Measurements from ENCODE around the gene BAX. TPM values are rescaled to one million over a fixed set of nuclear protein-coding genes. Genes with fewer than 3 reads are reported as not detected.

BAX gene
- total RNA-seq, result 116 and 123 TPM in 2 replicates

GRCh38 chr19:48954595-48955307, at the start of gene BAX:
Gene BAX (plus strand): TSS chr19:48954875. CDS start chr19:48954929, 54 bp downstream.

GRCh38 chr19:48933382-48933932, 21.2 kb upstream of the BAX start, which contains the start of gene DHDH:
Gene DHDH (plus strand): TSS chr19:48933699. CDS start chr19:48933722, 23 bp downstream.

GRCh38 chr19:48965040-48965805, 10.5 kb downstream of the BAX start, which contains the start of gene FTL:
Gene FTL (plus strand): TSS chr19:48965309. CDS start chr19:48965508, 199 bp downstream.

GRCh38 chr19:48993175-48994034, 38.7 kb downstream of the BAX start, which contains the start of the genes GYS1 and RUVBL2:
Gene GYS1 (minus strand): TSS chr19:48993309. CDS start chr19:48993112, 197 bp downstream.
Gene RUVBL2 (plus strand): TSS chr19:48993887. CDS start chr19:48993912, 25 bp downstream.

Other genes starting within 250 kb of the BAX start
- 0.55 and 0.59 TPM in 2 replicates for gene MAMSTR, start 235.2 kb upstream of the BAX start, total RNA-seq
- gene RASIP1, start 214.3 kb upstream of the BAX start, total RNA-seq, result 0.74 and 0.89 TPM in 2 replicates
- under 0.01 TPM in 1 of 2 replicates, not detected in the other for gene IZUMO1, start 208.0 kb upstream of the BAX start, total RNA-seq
- gene FUT1, start 202.2 kb upstream of the BAX start, total RNA-seq, result 0.28 and 0.30 TPM in 2 replicates
- gene FGF21, start 199.4 kb upstream of the BAX start, total RNA-seq, result not detected in 2 replicates
- 17.8 and 34.5 TPM in 2 replicates for gene BCAT2, start 143.8 kb upstream of the BAX start, total RNA-seq
- 5.5 and 19.0 TPM in 2 replicates for gene HSD17B14, start 118.4 kb upstream of the BAX start, total RNA-seq
- 4.2 and 6.6 TPM in 2 replicates for gene PLEKHA4, start 86.3 kb upstream of the BAX start, total RNA-seq
- 47.0 and 52.0 TPM in 2 replicates for gene PPP1R15A, start 82.5 kb upstream of the BAX start, total RNA-seq
- 0.09 and 0.30 TPM in 2 replicates for gene TULP2, start 56.1 kb upstream of the BAX start, total RNA-seq
- gene NUCB1, start 54.6 kb upstream of the BAX start, total RNA-seq, result 319 and 392 TPM in 2 replicates
- gene DHDH, start 21.2 kb upstream of the BAX start, total RNA-seq, result not detected in 2 replicates
- 2,285 and 3,939 TPM in 2 replicates for gene FTL, start 10.4 kb downstream of the BAX start, total RNA-seq
- 47.5 and 55.9 TPM in 2 replicates for gene GYS1, start 38.4 kb downstream of the BAX start, total RNA-seq
- 176 and 217 TPM in 2 replicates for gene RUVBL2, start 39.0 kb downstream of the BAX start, total RNA-seq
- not detected in 2 replicates for gene LHB, start 62.2 kb downstream of the BAX start, total RNA-seq
- gene CGB3, start 69.5 kb downstream of the BAX start, total RNA-seq, result not detected in 2 replicates
- gene CGB2, start 77.0 kb downstream of the BAX start, total RNA-seq, result not detected in 2 replicates
- not detected in 2 replicates for gene CGB1, start 82.0 kb downstream of the BAX start, total RNA-seq
- not detected in 2 replicates for gene CGB5, start 89.0 kb downstream of the BAX start, total RNA-seq
- gene CGB8, start 94.2 kb downstream of the BAX start, total RNA-seq, result not detected in 2 replicates
- gene CGB7, start 102.9 kb downstream of the BAX start, total RNA-seq, result 0.23 and 0.30 TPM in 2 replicates
- 0.30 TPM in 1 of 2 replicates, not detected in the other for gene NTF4, start 109.9 kb downstream of the BAX start, total RNA-seq
- gene KCNA7, start 117.8 kb downstream of the BAX start, total RNA-seq, result not detected in 2 replicates
- 86.7 and 121 TPM in 2 replicates for gene SNRNP70, start 130.6 kb downstream of the BAX start, total RNA-seq
- 6.3 and 13.7 TPM in 2 replicates for gene LIN7B, start 159.5 kb downstream of the BAX start, total RNA-seq
- gene C19orf73, start 164.3 kb downstream of the BAX start, total RNA-seq, result 0.89 and 0.97 TPM in 2 replicates
- 3.3 and 8.0 TPM in 2 replicates for gene PPFIA3, start 164.7 kb downstream of the BAX start, total RNA-seq
- gene HRC, start 200.5 kb downstream of the BAX start, total RNA-seq, result 0.14 TPM in 1 of 2 replicates, not detected in the other
- 13.4 and 23.1 TPM in 2 replicates for gene TRPM4, start 202.9 kb downstream of the BAX start, total RNA-seq

All from smooth muscle cell of the umbilical artery (primary cell).